ENCODE results near the gene PSMD4. TPM values are rescaled to one million over a fixed set of nuclear protein-coding genes. Genes with fewer than 3 reads are reported as not detected.

The PSMD4 gene
- total and polyA plus RNA-seq, 2 donors (not counting 3 experiments of a cell fraction or from before 2014, with no cell fraction given): 181 to 266 TPM

DNA sequence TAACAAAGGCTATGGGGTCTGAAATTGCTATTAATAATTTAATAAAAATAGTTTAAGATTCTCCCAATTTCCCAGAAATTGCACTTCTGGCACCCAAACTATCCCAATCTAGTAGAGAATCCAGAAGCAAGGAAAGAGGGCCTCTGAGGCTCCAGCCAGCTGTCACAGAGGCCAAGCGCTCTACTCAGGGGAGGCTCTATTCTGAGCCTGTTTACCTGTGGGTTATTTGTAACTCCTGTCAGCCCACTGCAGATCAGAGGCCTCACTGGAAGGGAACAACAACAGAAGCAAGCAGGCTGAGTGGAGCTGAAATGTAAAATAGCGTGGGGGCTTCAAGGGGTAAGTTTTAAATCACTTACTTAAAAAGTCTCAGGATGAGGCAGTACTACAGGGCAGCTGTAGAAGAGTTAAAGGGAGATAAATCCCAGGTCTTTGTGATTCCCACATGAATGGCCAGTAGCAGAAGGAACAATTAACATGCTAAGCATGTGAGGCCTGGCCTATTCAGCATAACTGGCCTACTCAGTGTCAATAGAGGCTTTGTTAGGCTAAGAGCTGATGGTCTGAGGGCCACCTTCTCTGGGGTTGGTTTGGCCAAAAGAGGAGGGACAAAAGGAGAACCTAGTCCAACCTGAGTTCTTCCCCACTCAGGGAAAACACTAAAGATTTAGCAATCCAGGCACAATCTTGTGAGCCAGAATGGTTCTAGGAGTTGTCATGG, 40.4 kb downstream of the PSMD4 start:
- no peak for FAIRE-seq

DNA sequence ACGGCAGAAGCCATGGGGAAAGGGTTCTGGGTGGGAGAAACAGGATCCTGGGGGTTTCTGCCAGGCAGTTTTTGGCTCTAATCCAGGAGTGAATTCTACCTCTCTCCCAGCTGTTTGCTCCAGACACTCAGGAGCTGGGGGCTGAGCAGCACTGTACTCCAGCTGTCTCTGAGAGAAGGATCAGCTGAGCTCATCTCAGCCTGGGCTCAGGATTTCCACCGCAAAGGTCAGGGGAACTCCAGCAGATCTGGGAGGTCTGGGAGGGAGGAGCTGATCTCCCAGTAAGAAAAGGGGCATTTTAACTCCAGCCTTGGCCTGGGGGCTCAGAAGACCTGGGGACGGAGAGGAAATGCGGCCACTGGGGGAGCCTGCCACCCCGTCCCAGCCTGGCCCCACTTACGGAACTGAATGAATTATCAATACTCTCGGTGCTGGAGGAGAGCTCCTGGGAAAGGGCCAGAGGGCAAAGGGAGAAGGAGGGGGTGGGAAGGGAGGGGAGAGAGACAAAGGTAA, 55.3 kb downstream of the PSMD4 start:
- no peaks in the 10 kb centered on the region for H3K9me3 ChIP-seq (replicated peaks; ENCODE audit: control insufficient read depth, insufficient read depth, low read length)
- no peak overlapping the region for H3K9ac ChIP-seq (replicated peaks; ENCODE audit: extremely low read depth, insufficient read depth, low read length)
- ChIA-PET CTCF (interaction anchor here (0.9 to 22.0 kb wide), 4 partner anchors 8 to 425 kb away, joined by 3 to 674 read pairs (median 42); no protein-coding TSS in a partner anchor), POLR2A (no interaction called here)
- no peaks in the 10 kb centered on the region for H4K20me1 ChIP-seq (replicated peaks; ENCODE audit: control insufficient read depth, extremely low read depth, insufficient read depth, low read length)
- H3K79me2 ChIP-seq (ENCODE audit: control insufficient read depth, insufficient read depth, low read length): peaks cover 18% of the 10 kb centered on the region
- dilution Hi-C loops (cut with MboI; ENCODE audit: extremely low pct_ligation_motif_present, low sequenced_read_pairs): no loop called here
- H3K4me1 ChIP-seq (ENCODE audit: control insufficient read depth, extremely low read depth, insufficient read depth, low read length): peaks cover 37% of the 10 kb centered on the region
- no peak overlapping the region for H3K4me2 ChIP-seq (ENCODE audit: insufficient read depth, low read length)
- no peak overlapping the region for H3K27ac ChIP-seq (ENCODE audit: insufficient read depth, low read depth, low read length)
- intact Hi-C loops (cut with micrococcal nuclease): no loop called here
- no peak overlapping the region for H2AFZ ChIP-seq (ENCODE audit: low read depth, low read length)
- no TSS peak for BruUV-seq (replicated peaks)
- no peaks in the 10 kb centered on the region for H3K9me1 ChIP-seq (replicated peaks; ENCODE audit: control insufficient read depth, extremely low read depth, insufficient read depth, low read length)
- H3K4me3 ChIP-seq (replicated peaks in 1 of 3; ENCODE audit: insufficient read depth in 1 of 3, low read depth in 1 of 3, low read length in 3 of 3): no peak overlapping the region
- FAIRE-seq: no peak
- no peaks in the 10 kb centered on the region for H3K27me3 ChIP-seq (ENCODE audit: control insufficient read depth in 2 of 2, insufficient read depth in 2 of 2, low read length in 2 of 2)
- H3K36me3 ChIP-seq (ENCODE audit: control insufficient read depth in 2 of 2, extremely low read depth in 1 of 2, insufficient read depth in 2 of 2, low read length in 2 of 2): peaks cover 18 to 35% of the 10 kb centered on the region in 2 experiments
- TF ChIP-seq POLR2A (IDR thresholded peaks at IDR 0.05; ENCODE audit: low read depth, low read length): no peak
- TF ChIP-seq, protein P1, sequence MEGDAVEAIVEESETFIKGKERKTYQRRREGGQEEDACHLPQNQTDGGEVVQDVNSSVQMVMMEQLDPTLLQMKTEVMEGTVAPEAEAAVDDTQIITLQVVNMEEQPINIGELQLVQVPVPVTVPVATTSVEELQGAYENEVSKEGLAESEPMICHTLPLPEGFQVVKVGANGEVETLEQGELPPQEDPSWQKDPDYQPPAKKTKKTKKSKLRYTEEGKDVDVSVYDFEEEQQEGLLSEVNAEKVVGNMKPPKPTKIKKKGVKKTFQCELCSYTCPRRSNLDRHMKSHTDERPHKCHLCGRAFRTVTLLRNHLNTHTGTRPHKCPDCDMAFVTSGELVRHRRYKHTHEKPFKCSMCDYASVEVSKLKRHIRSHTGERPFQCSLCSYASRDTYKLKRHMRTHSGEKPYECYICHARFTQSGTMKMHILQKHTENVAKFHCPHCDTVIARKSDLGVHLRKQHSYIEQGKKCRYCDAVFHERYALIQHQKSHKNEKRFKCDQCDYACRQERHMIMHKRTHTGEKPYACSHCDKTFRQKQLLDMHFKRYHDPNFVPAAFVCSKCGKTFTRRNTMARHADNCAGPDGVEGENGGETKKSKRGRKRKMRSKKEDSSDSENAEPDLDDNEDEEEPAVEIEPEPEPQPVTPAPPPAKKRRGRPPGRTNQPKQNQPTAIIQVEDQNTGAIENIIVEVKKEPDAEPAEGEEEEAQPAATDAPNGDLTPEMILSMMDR (IDR thresholded peaks at IDR 0.05; ENCODE audit: extremely low read depth in 1 of 2, insufficient read depth in 1 of 2, low read depth in 1 of 2, low read length in 2 of 2): no peak
- TF ChIP-seq GATA2 (IDR thresholded peaks at IDR 0.05; ENCODE audit: insufficient read depth, insufficient read length, low read depth, low read length): no peak
- TF ChIP-seq POLR2AphosphoS5 (IDR thresholded peaks at IDR 0.05; ENCODE audit: insufficient read depth, low read depth, low read length): no peak
- no peak for TF ChIP-seq MYC (IDR thresholded peaks at IDR 0.05; ENCODE audit: low read depth, low read length)
- TF ChIP-seq JUN (IDR thresholded peaks at IDR 0.05; ENCODE audit: borderline replicate concordance, insufficient read depth, insufficient read length, low read depth): no peak
- TF ChIP-seq FOS (IDR thresholded peaks at IDR 0.05; ENCODE audit: borderline replicate concordance, insufficient read depth, low read length): no peak
- no peak for TF ChIP-seq EZH2 (IDR thresholded peaks at IDR 0.05; ENCODE audit: borderline replicate concordance, low read depth, low read length, severe bottlenecking)
- TF ChIP-seq, protein P2, sequence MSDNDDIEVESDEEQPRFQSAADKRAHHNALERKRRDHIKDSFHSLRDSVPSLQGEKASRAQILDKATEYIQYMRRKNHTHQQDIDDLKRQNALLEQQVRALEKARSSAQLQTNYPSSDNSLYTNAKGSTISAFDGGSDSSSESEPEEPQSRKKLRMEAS (IDR thresholded peaks at IDR 0.05; ENCODE audit: insufficient read depth, insufficient read length): no peak
- DNase-seq (ENCODE audit: low read depth, low spot score): no peak

More for the DNA sequence above, 40.4 kb downstream of the PSMD4 start:
- Histone ChIP-seq H3K27ac (ENCODE audit: insufficient read depth, low read depth, low read length) (no peak overlapping the region), H3K4me2 (ENCODE audit: insufficient read depth, low read length) (no peak overlapping the region), H3K36me3 (ENCODE audit: control insufficient read depth in 2 of 2, extremely low read depth in 1 of 2, insufficient read depth in 2 of 2, low read length in 2 of 2) (peaks cover 17 to 59% of the 10 kb centered on the region in 2 experiments), H4K20me1 (replicated peaks; ENCODE audit: control insufficient read depth, extremely low read depth, insufficient read depth, low read length) (no peaks in the 10 kb centered on the region), H3K9ac (replicated peaks; ENCODE audit: extremely low read depth, insufficient read depth, low read length) (no peak overlapping the region), H3K4me1 (ENCODE audit: control insufficient read depth, extremely low read depth, insufficient read depth, low read length) (no peaks in the 10 kb centered on the region), H3K79me2 (ENCODE audit: control insufficient read depth, insufficient read depth, low read length) (no peaks in the 10 kb centered on the region), H2AFZ (ENCODE audit: low read depth, low read length) (no peak overlapping the region), H3K4me3 (replicated peaks in 1 of 3; ENCODE audit: insufficient read depth in 1 of 3, low read depth in 1 of 3, low read length in 3 of 3) (no peak overlapping the region), H3K9me1 (replicated peaks; ENCODE audit: control insufficient read depth, extremely low read depth, insufficient read depth, low read length) (no peaks in the 10 kb centered on the region), H3K27me3 (ENCODE audit: control insufficient read depth in 2 of 2, insufficient read depth in 2 of 2, low read length in 2 of 2) (no peaks in the 10 kb centered on the region), H3K9me3 (replicated peaks; ENCODE audit: control insufficient read depth, insufficient read depth, low read length) (no peaks in the 10 kb centered on the region)
- ChIA-PET CTCF (interaction anchor here (1.0 to 22.0 kb wide), 2 partner anchors 44 to 195 kb away, joined by 3 to 674 read pairs; no protein-coding TSS in a partner anchor), POLR2A (no interaction called here)
- intact Hi-C loops (cut with micrococcal nuclease) (no loop called here), dilution Hi-C loops (cut with MboI; ENCODE audit: extremely low pct_ligation_motif_present, low sequenced_read_pairs) (no loop called here)
- no peak for DNase-seq (ENCODE audit: low read depth, low spot score)
- no peak for TF ChIP-seq POLR2A (IDR thresholded peaks at IDR 0.05; ENCODE audit: low read depth, low read length)
- no TSS peak for BruUV-seq (replicated peaks)

Data from endothelial cell of umbilical vein (primary cell).